ENCODE data around the gene FXYD6.

FXYD6 gene

GRCh38 chr11:117831661-117832415, 44.6 kb downstream of the FXYD6 start:
- TF ChIP-seq, protein P1, sequence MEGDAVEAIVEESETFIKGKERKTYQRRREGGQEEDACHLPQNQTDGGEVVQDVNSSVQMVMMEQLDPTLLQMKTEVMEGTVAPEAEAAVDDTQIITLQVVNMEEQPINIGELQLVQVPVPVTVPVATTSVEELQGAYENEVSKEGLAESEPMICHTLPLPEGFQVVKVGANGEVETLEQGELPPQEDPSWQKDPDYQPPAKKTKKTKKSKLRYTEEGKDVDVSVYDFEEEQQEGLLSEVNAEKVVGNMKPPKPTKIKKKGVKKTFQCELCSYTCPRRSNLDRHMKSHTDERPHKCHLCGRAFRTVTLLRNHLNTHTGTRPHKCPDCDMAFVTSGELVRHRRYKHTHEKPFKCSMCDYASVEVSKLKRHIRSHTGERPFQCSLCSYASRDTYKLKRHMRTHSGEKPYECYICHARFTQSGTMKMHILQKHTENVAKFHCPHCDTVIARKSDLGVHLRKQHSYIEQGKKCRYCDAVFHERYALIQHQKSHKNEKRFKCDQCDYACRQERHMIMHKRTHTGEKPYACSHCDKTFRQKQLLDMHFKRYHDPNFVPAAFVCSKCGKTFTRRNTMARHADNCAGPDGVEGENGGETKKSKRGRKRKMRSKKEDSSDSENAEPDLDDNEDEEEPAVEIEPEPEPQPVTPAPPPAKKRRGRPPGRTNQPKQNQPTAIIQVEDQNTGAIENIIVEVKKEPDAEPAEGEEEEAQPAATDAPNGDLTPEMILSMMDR (IDR thresholded peaks at IDR 0.05; ENCODE audit: low read depth, low read length, missing control alignments): no peak
- no peak for DNase-seq (ENCODE audit: extremely low read depth, low read depth)
- H3K4me3 ChIP-seq (replicated peaks; ENCODE audit: low read depth, low read length): no peak overlapping the region

- DNase-seq (ENCODE audit: extremely low read depth, low read depth): no peak
- TF ChIP-seq, protein P1 (IDR thresholded peaks at IDR 0.05; ENCODE audit: low read depth, low read length, missing control alignments): no peak
- H3K4me3 ChIP-seq (replicated peaks; ENCODE audit: low read depth, low read length): no peak overlapping the region
These were observed 45.6 kb downstream of the FXYD6 start for GRCh38 chr11:117830674-117831351.

GRCh38 chr11:117830072-117830471, 46.4 kb downstream of the FXYD6 start:
- no peak overlapping the region for H3K4me3 ChIP-seq (replicated peaks; ENCODE audit: low read depth, low read length)
- TF ChIP-seq, protein P1 (IDR thresholded peaks at IDR 0.05; ENCODE audit: low read depth, low read length, missing control alignments): no peak
- no peak for DNase-seq (ENCODE audit: extremely low read depth, low read depth)

- DNase-seq (ENCODE audit: extremely low read depth, low read depth): no peak
- TF ChIP-seq, protein P1 (IDR thresholded peaks at IDR 0.05; ENCODE audit: low read depth, low read length, missing control alignments): no peak
- no peak overlapping the region for H3K4me3 ChIP-seq (replicated peaks; ENCODE audit: low read depth, low read length)
These were observed 47.1 kb downstream of the FXYD6 start for GRCh38 chr11:117829369-117829725.

GRCh38 chr11:117828611-117829368, 47.7 kb downstream of the FXYD6 start:
- DNase-seq (ENCODE audit: extremely low read depth, low read depth): no peak
- TF ChIP-seq, protein P1 (IDR thresholded peaks at IDR 0.05; ENCODE audit: low read depth, low read length, missing control alignments): no peak
- no peak overlapping the region for H3K4me3 ChIP-seq (replicated peaks; ENCODE audit: low read depth, low read length)

DNA sequence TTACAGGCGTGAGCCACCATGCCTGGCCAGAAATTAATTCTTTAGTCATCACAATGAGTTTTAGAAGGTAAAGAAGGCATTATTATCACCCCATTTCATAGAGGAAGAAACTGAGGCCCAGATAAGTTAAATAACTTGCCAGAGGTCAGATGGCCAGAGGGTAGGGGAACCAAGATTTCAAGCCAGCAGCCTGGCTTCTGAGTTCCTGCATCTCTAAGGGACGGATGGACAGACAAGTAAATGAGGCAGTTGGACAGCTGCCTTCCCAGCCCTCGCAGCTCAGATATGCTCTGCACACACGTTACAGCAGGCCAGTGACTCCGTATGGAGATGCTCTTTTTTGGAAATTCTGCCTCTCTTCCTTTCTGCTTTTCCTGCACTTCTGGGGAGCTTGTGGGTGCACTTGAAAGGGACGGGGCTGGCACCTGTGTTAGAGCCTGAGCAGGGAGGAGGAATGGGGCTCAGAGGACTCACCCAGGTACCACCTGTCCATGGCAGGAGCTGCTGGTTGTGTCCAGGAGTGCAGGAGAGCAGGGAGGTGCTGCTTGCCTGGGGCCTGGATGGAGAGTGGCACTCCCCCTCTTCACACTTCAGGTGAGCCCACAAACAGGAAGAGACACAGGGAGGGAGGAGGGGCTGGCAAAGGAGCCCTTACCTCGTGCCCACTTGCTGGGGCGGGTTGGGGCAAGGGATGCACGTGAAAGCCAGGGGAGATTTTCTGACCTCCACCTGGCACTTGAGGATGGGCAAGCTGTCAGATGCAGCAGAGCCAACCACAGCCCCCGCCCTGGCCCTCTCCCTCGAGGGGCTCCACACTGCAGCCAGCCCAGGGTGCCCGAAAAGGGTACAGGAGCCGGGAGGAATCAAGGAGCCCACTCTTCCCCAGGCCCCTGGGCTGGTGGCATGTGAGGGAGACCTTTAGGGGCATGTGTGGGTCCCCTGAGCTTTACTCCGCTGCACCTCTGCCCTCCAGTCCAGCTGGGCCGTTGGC, 48.6 kb downstream of the FXYD6 start:
- DNase-seq (ENCODE audit: extremely low read depth, low read depth): no peak
- H3K4me3 ChIP-seq (replicated peaks; ENCODE audit: low read depth, low read length): no peak overlapping the region
- TF ChIP-seq, protein P1 (IDR thresholded peaks at IDR 0.05; ENCODE audit: low read depth, low read length, missing control alignments): no peak

Measured in HFF-Myc (cell line).